GM19328 (cell line): ENCODE measurements around the gene JMY.

Source experiments
- ATAC-seq: cut with Tn5 transposase; IDR thresholded peaks from one replicate; pipeline ENCODE4 v1.9.1; 2021; ENCODE audit warnings: mild to moderate bottlenecking, moderate library complexity; ENCODE audit not compliant: unreplicated experiment

Gene JMY

DNA sequence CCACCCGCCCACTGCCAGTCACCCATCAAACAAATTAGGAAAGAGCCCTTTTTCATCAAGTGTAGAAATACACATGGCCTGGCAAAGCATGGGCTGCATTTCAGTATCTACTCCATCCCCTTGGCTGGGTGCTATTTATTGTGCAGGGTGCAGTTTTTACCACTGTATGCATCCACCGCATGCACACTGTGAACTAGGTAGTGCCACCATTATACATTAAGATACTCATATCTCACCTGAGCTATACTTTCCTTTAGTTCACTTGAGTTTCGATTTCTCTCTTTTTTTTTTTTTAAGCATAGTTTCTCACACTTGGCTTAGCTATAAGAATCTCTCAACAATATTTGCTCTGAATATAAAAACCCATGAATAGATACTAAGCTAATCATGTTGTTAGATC lies 49.4 kb downstream of the JMY start:
- ATAC-seq: no peak

- ATAC-seq: no peak
These were observed 49.9 kb downstream of the JMY start for GRCh38 chr5:79285833-79286232.

GRCh38 chr5:79287380-79287779 lies 51.4 kb downstream of the JMY start:
- no peak for ATAC-seq

DNA sequence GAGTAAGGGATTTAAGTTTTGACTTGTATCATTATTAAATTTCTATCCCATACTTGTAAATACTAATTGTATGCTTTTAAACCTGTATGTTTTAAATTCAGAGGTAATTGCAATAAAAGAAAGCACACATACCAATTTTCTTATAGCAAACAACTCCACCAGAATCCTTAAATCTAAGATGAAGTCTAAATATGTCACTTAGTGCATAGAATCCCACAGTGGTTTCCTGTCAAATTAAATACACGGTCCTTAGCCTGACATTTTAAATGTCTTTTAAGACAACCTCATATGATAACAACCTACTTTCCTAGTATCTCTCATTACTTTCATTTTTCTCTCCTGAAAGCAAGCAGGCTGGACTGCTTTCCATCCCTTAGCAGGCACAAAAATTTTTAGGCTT lies 52.0 kb downstream of the JMY start:
- ATAC-seq: no peak

DNA sequence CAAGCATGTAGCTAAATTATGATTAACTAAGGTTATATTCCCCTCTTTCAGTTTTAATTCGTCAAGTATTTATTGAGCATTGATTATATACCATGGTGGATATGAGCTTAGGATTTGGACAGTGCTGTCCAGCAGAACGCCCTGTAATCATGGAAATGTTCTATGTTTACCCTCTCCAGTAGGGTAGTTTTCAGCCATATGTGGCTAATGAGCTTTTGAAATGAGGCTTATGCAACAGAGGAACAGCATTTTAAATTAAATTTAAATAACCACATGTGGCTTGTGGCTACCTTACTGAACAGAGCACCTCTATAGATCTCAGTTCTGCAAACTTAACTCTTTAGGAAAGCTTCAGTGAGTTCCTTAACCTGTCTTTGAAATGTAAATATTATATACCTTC lies 59.1 kb downstream of the JMY start:
- ATAC-seq: no peak

DNA sequence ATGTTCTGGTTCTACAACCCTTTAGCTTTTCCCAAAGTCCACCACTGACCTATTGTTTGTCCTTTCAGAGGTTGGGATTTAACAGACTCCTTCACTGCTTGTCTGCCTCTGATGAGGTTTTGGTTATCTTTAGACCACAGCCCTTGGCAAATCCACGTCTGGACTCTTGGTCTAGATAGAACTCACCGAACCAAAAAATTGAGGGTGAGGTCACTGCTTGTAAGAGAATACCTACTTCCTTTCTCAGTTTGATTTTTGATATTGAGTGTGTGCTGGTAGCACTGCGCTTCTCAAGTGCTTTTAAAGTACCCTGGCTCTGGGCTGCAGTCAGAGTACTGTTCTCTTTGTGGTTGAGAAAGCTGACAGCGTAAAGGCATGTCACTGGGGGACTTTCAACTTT lies 61.7 kb downstream of the JMY start:
- ATAC-seq: no peak

- no peak for ATAC-seq
These were observed 65.2 kb downstream of the JMY start for GRCh38 chr5:79301046-79301712.

- no peak for ATAC-seq
These were observed 66.5 kb downstream of the JMY start for GRCh38 chr5:79302454-79302853.

- no peak for ATAC-seq
These were observed 69.8 kb downstream of the JMY start for GRCh38 chr5:79305706-79306105.

GRCh38 chr5:79318935-79319614 lies 83.1 kb downstream of the JMY start:
- no peak for ATAC-seq

DNA sequence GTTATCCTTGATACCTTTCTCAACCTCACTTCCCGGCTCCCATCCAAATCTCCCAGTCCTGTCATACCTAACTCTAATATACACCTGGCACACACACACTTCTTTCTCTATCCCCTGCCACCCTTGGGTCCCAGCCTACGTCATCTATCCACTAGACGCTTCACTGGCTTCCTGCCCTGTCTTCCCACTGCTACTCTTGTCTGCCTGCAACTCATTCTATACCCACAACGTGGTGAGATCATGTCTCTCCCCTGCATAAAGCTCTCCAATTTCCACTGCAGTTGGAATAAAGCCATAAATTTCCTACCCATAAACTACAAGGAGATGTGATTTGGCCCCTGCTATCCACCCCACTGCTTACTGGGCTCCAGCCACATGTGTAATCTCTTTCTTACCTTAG lies 93.5 kb downstream of the JMY start:
- no peak for ATAC-seq

GRCh38 chr5:79330071-79330470 lies 94.1 kb downstream of the JMY start:
- no peak for ATAC-seq

DNA sequence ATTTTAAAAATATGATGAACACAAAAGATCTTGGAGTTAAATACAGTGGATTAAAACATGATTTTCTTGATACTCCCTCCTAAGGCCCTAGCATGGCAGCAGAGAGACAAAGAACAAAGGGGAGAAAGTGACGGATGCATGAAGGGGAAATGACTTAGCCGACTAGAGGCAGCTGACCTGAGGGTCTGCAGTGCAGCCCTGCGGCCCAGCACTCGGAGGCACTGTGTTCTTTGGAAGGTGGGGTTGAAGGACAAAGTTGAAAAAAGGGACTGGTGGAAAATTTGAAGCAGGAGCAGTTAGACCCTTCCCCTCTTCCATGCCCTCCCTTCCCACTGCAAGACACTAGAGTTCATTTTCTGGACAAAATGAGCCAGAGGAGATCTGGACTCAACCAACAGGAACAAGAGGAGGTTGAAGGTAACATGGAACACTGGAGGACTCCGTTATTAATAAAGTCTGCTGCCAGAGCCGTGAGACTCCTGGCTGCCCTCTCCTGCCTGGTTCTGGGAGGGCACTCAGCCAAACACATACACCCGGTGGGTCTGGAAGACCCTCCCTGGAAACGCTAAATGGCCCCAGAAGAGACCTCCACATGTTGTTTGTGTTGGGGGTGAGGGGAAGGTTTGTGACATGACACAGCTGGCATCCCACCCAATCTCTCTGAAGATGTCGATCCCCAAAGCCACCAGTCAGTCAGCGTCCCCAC lies 98.1 kb downstream of the JMY start:
- no peak for ATAC-seq

GRCh38 chr5:79346420-79346824 lies 110.5 kb downstream of the JMY start:
- no peak for ATAC-seq

DNA sequence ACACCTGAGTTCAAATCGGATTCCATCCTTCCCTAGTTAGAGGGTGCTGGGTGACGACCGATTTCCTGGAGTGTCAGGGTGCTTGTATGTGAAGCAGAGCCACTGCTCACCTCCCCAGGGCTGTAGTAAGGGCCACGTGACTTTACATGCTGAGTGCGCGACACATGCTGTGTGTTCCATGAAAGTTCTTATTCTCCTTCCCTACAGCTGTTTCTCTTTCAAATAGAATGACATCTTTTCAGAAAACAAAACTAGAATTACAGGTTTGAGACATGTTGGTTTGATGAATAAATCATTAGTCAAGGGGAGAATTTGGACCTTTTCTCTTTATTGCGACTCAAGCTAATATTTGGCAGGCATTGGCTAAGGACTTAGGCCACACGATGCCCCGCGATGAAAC lies 113.1 kb downstream of the JMY start:
- ATAC-seq: no peak

DNA sequence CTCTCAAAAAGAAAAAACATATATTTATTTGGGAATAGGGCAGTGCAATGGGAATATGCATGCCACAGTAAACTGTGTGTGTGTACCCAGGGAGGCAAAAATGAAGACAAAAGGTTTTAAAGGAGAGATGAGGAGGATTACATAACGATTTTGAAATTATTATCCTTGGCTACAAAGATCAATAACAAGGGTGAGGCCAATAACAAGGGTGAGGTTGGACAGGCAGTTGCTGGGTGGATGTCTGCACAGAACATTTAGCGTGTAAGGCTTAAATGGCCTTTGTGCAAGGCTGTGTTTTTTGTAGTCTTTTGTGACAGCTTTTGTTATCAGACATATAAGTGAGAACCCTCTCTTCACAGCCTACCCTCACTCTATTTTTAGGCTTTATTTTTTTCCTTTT lies 114.0 kb downstream of the JMY start:
- no peak for ATAC-seq

DNA sequence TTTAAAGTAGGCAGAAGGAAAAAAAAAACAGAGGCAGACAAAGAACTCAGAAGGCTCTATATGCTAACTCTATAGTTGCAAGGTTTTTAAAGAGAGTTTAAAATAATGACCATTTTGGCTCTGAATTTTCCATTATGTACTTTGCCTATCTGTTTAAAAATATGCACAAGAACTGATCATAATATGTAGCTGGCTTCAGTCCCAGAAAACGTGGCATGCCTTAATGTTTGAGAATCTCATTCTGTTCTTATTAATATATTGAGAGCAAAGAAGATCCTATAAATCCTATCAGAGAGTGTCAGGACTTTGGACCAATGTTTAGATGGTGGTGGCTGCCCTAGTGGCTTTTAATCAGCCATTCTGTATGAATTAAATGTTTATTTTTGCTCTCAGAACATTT lies 121.5 kb downstream of the JMY start:
- ATAC-seq: no peak
